Measurements from ENCODE around the gene NEB. TPM values are rescaled to one million over a fixed set of nuclear protein-coding genes. Genes with fewer than 3 reads are reported as not detected.

NEB gene
- total and polyA plus RNA-seq, 2 of the 13 experiments (the other 11 are each of a cell fraction or from before 2014, with no cell fraction given), result 0.21 to 0.24 TPM

- no peak for TF ChIP-seq GATA4 (IDR thresholded peaks at IDR 0.05; ENCODE audit: borderline replicate concordance, low read depth)
Observed at GRCh38 chr2:151664520-151664919, 69.8 kb downstream of the NEB start (continued).

GRCh38 chr2:151661625-151662024 is 72.7 kb downstream of the NEB start:
- CTCF ChIA-PET (ENCODE audit: low intra/inter-chr PET ratio, low total read pairs), result no interaction called here
- no peak for ATAC-seq
- Histone ChIP-seq H3K9me3 (ENCODE audit: low read length) (no peaks in the 10 kb centered on the region), H4K20me1 (ENCODE audit: insufficient read depth, low read length) (no peaks in the 10 kb centered on the region), H3K79me2 (ENCODE audit: insufficient read depth, low read length) (no peaks in the 10 kb centered on the region), H3K4me3 (replicated peaks in 1 of 3; ENCODE audit: insufficient read depth in 1 of 3, low read depth in 2 of 3, low read length in 3 of 3) (no peak overlapping the region), H3K36me3 (replicated peaks in 1 of 2; ENCODE audit: control insufficient read depth in 1 of 2, insufficient read depth in 2 of 2, low read length in 2 of 2) (no peaks in the 10 kb centered on the region), H3K27me3 (ENCODE audit: control insufficient read depth in 1 of 2, insufficient read depth in 2 of 2, low read length in 2 of 2) (0 out of 5 replicates have a peak, but pooled peaks cover 0 to 5% of the 10 kb centered on the region in 2 experiments), H3K4me1 (ENCODE audit: insufficient read depth, low read length) (no peaks in the 10 kb centered on the region), H3K9ac (ENCODE audit: insufficient read depth, low read depth, low read length) (no peak overlapping the region), H2AFZ (ENCODE audit: low read length) (no peak overlapping the region), H3K27ac (ENCODE audit: extremely low read length, insufficient read depth, low read length) (no peak overlapping the region), H3K4me2 (ENCODE audit: low read depth, low read length) (no peak overlapping the region)
- DNase-seq (ENCODE audit: low spot score), result no peak
- FAIRE-seq, result no peak
- TF ChIP-seq MAF1 (CRISPR knock-in tag; IDR thresholded peaks at IDR 0.05; ENCODE audit: borderline replicate concordance) (no peak), ELF1 (CRISPR knock-in tag; IDR thresholded peaks at IDR 0.05) (no peak), TERF1 (CRISPR knock-in tag; IDR thresholded peaks at IDR 0.05) (no peak), IRX3 (CRISPR knock-in tag; IDR thresholded peaks at IDR 0.05; ENCODE audit: borderline replicate concordance, low read depth) (no peak), SATB2 (CRISPR knock-in tag; IDR thresholded peaks at IDR 0.05) (no peak), ZNF777 (CRISPR knock-in tag; IDR thresholded peaks at IDR 0.05) (no peak), SNAI1 (CRISPR knock-in tag; IDR thresholded peaks at IDR 0.05; ENCODE audit: borderline replicate concordance) (no peak), ZNF543 (CRISPR knock-in tag; IDR thresholded peaks at IDR 0.05) (no peak), POGZ (CRISPR knock-in tag; IDR thresholded peaks at IDR 0.05) (no peak), GRHL1 (CRISPR knock-in tag; conservative IDR thresholded peaks at IDR 0.05) (no peak), BORCS8-MEF2B (CRISPR knock-in tag; IDR thresholded peaks at IDR 0.05) (no peak), ZBTB37 (CRISPR knock-in tag; IDR thresholded peaks at IDR 0.05) (no peak), ZNF569 (CRISPR knock-in tag; IDR thresholded peaks at IDR 0.05; ENCODE audit: borderline replicate concordance) (no peak), ZC3H4 (CRISPR knock-in tag; IDR thresholded peaks at IDR 0.05; ENCODE audit: borderline replicate concordance) (no peak)
- intact Hi-C loops (cut with micrococcal nuclease; ENCODE audit: unreplicated experiment) (no loop called here), in situ Hi-C loops (cut with HindIII; ENCODE audit: extremely low pct_ligation_motif_present, low pct_unique_long_range_greater_than_20kb) (no loop called here)
- no TSS peak for BruUV-seq (replicated peaks)
- 0% methylated on average over 2 of the region's 2 CpGs for WGBS (ENCODE audit: low lambda C conversion rate)
- POLR2A ChIA-PET, result no interaction called here
